NCI-H2227 treated with DMSO at 0.1 percent for 48 hours (cell line): ENCODE data around the gene NXN.
A peak's percentile ranks its signal among the peaks of the same experiment; 100 is the strongest.
"Not testable (repeated sequence)": the region's sequence is repeated elsewhere in the genome, so short reads cannot be mapped to it uniquely, and the experiment has no call there.

Experiments
- DNase-seq: peaks from one replicate; lab custom pipeline; 2025; lab: John Stamatoyannopoulos, UW

NXN gene

DNA sequence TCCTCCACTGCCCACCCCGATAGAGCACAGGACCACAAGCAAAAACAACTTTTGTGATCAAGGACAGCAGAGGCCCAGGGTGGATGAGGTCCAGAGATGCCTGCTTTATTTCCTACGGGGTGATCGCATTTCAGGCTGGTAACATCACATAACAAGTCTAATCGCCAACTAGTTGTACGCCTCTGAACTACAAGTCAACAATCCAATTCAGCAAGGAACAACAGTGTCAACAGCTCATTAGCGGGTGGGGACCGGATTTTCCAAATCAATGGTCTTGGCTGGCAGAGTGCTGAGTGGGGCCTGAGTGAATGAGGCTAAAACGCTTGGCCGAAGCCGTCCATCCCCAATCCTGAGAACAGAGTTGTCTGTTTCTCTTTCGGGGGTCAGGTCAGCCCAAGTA, 180.3 kb downstream of the NXN start:
- no peak for DNase-seq

DNA sequence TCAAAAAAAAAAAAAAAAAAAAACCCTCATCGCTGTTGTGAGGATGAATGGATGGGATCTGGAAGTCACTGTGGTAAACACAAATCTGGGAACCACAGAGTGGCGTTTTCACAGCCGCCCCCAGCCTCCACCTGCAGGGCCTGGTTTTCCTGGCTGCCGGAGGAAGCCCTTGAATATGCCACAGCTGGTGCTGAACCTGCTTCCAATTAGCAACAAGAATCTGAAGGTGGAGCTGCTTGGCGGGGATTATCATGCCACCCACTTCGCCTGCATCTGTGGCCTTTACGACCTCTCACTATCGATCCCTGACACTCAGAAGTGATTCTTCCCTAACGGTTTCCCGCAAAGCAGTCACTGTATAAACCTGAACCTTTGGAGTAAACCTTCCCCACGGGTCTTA, 181.3 kb downstream of the NXN start:
- DNase-seq: no peak

- DNase-seq: no peak
These were observed 182.2 kb downstream of the NXN start for GRCh38 chr17:797236-797840.

GRCh38 chr17:796609-797008, 183.0 kb downstream of the NXN start:
- no peak for DNase-seq

DNA sequence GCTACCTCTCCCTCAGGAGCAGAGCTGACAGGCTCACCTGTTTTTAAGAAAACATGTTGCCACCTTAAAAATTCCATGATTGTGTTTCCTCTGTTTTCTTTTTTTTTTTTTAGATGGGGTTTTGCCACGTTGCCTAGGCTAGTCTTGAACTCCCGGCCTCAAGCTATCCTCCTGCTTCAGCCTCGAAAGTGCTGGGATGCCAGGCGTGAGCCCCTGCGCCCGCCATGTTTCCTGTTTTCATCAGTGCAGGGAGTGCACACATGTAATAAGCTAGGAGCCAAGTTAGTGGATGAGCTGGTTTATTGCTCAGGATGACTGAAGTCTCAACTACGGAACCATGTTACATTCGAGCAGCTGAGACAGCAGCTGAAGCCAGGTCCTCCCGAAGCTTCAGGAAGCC, 183.9 kb downstream of the NXN start:
- no peak for DNase-seq

DNA sequence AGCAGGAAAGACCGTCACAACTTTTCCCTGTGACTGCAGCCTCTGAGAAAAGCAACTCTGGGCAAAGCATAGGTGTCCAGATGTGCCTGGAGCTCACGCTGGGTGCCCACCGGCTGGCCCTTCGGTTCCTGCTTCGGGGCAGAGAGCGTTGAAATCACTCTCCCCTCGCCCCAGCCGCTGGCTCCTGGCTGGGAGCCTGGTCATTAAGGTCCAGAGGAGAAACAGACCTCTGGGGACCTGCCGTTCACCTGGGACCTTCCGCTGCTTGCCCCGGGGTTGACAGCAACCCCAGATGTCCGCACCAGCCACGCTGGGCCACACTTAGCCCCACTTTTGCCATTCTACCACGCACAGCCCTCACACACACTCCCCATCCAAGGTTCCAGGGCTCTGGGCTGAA, 184.3 kb downstream of the NXN start:
- DNase-seq: no peak

- peak; percentile 44 for DNase-seq
These were observed 184.7 kb downstream of the NXN start for GRCh38 chr17:794876-795275.

- no peak for DNase-seq
These were observed 187.3 kb downstream of the NXN start for GRCh38 chr17:792277-792676.

DNA sequence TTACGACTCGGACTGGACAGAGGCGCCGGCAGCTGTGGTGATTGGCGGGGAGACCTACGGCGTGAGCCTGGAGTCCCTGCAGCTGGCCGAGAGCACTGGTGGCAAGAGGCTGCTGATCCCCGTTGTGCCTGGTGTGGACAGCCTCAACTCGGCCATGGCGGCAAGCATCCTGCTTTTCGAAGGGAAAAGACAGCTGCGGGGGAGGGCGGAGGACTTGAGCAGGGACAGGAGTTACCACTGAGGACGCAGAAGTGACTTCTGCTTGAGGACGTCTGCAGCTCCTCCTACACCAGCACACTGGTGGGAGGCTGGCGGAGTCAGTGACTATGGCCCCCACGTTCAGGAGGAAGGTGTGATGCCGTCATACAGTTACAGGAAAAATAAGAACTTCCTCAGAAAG, 187.7 kb downstream of the NXN start:
- DNase-seq: no peak

DNA sequence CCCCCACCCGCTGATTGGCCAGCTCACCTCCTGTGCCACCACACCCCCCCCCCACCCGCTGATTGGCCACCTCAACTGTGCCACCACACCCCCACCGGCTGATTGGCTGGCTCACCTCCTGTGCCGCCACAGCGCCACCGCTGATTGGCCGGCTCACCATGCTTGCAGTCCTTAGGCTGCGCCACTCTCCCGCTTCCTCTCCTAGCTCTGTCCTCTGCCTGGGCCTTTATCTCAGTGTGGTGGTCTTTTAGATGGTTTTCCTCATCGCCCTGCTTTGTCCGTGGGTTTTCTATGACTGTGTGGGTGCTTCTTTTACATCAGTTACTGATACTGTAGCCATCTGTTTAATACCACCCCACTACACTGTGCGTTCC, 188.7 kb downstream of the NXN start:
- DNase-seq: not testable (repeated sequence)

GRCh38 chr17:789931-790873, 189.4 kb downstream of the NXN start:
- DNase-seq: not testable (repeated sequence)

DNA sequence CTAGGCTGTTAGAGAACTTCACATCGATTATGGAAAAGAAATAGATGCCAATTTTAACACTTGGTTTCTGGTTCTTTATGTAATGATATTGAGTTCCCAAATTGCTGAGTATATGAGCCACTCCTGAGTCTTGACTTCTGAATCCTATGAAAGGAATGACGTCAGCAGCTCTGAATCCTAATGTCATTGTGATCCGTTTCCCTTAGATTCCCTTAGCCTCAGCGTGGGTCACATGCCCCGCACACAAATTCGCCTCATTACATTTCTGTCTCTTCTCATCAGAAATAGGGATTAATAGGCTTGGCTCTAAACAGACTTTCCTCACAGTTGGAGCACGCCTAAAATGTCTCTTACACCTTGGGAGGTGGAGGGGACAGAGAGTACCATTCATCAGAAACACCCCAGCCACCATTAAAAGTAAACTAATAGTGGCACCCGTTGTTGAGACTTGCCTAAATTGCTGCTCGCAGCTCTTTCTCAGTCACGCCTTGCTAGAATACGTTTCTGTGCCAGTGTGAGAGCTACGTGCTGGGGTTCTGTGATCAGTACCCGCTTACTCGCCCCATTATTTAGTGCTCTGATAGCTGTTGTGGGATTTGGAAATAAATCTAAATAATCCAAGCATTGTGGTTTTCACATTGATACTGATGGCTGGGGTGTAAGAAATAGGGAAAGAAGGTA, 190.3 kb downstream of the NXN start:
- DNase-seq: no peak

GRCh38 chr17:788551-788950, 191.0 kb downstream of the NXN start:
- DNase-seq: no peak

- no peak for DNase-seq
These were observed 191.8 kb downstream of the NXN start for GRCh38 chr17:787641-788221.

DNA sequence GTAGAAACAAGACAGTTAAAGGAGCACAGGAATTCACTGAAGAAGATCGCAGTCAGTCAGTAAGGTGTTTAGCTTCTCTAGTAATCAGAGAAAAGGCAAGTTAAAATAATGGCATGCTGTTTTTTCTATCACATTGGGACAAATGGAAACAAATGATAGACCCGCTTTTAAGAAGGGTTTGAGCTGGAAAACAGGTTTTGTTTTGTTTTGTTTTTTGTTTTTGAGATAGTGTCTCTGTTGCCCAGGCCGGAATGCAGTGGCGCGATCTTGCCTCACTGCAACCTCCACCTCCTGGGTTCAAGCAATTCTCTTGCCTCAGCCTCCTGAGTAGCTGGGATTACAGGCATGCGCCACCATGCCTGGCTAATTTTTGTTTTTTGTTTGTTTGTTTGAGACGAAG, 193.7 kb downstream of the NXN start:
- not testable (repeated sequence) for DNase-seq

GRCh38 chr17:784143-784542, 195.4 kb downstream of the NXN start:
- no peak for DNase-seq

- DNase-seq: peak; percentile 61
These were observed 197.5 kb downstream of the NXN start, which contains the start of the genes GLOD4 and MRM3 for GRCh38 chr17:781805-782731. Gene GLOD4 (minus strand): TSS chr17:782280. CDS start chr17:782255, 25 bp downstream. Gene MRM3 (plus strand): TSS chr17:782353. CDS start chr17:782379, 26 bp downstream.

DNA sequence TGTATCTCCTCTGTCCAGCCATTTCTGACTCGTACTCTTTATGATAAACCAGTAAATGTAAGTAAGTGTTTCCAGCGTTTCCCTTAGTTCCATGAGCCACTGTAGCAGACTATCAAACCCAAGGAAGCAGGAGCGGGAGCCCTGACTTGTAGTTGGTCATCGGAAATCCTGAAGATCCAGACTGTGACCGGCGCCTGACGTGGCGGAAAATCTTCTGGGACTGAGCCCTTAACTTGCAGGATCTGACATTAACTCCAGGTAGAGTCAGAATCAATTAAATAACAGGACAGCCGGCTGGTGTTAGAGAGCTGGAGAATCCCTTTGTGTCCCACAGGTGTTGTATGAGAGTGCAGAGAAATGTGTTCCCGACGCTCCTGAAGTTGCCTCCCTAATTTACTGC, 201.5 kb downstream of the NXN start:
- no peak for DNase-seq

DNA sequence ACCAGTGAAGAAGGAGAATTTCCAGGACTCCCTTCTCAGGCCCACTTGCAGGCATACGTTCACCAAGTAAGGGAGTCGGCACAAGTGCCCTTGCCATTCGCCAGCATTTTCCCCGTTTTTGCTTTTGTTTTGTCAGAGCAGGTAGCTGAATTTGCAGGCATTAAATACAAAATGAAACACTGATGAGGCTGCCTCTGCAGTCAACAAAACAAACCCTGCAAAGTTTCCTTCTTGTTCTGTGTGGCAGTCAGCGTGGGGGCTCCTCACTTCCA, 205.3 kb downstream of the NXN start:
- no peak for DNase-seq

- DNase-seq: no peak
These were observed 205.9 kb downstream of the NXN start for GRCh38 chr17:773467-774312.

- DNase-seq: no peak
These were observed 206.6 kb downstream of the NXN start for GRCh38 chr17:773016-773415.
